GM19351 (cell line): ENCODE measurements around the gene REL.
A peak's percentile ranks its signal among the peaks of the same experiment; 100 is the strongest.
"Not testable (repeated sequence)": the region's sequence is repeated elsewhere in the genome, so short reads cannot be mapped to it uniquely, and the experiment has no call there.

Source experiments
- ATAC-seq: cut with Tn5 transposase; IDR thresholded peaks from one replicate; pipeline ENCODE4 v1.9.1; 2021; ENCODE audit warnings: mild to moderate bottlenecking, moderate library complexity; ENCODE audit not compliant: unreplicated experiment

Gene REL

DNA sequence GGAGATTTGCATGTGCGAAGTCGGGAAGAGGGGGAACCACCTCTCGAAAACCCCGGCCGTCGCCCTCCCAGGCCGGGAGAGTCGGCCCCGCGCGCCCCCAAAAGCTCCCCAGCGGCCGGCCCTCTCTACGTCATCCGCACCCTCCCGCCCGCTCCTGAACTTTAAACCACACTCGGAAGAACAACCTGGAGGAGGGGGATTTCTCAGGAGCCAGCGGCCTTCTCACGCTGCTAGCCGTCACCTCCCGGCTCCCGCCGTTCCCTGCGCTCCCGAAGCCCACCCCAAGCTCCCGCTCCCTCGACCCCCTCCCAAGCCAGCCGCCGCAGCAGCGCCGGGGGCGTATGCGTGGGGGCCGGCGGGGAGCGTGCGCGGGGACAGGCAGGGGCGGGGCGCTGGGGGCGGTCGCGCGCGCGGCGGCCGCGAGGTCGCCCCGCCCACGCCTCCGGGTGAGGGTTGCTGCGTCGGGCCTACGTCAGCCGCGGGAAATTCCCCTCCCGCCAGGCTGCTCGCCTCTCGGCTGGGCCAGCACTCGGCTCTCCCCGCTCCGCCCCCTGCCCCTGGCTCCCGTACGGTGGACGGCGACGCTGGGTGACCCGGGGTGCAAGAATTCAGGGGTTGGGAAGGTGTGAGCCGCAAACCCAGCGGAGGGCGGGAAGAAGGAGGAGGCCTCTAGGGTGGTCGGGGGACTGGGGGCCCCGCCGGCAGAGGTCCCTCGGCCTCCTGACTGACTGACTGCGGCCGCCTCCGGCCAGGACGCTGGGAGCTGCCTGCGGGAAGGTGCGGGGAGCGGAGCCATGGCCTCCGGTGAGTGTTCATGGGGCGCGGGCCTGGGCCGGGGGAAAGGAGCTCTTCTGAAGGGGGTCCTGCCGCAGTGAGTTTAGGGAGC lies at the start of gene REL:
TSS of gene REL (plus strand) at position 528 of the 886 bp plus-strand sequence. CDS start at position 795, 267 bp downstream.
- peak; percentile 71 for ATAC-seq

DNA sequence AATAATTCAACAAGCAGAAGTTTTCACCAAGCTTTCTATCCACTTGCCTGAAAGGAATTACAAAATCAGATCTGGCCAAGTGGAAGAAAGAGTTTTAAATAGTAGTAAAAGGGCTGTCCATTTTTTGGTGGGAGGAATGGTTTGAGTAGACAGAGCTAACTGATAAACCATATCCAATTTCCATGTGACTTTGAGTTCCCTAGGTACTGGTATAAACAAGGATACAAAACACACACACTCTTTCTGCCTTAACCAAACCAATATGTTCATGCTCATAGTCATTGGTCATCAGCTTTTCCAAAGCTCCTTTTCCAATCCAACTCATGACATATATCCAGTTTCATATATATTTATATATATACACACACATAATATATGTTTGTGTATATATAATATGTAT lies 49.5 kb upstream of the REL start:
- ATAC-seq = no peak

DNA sequence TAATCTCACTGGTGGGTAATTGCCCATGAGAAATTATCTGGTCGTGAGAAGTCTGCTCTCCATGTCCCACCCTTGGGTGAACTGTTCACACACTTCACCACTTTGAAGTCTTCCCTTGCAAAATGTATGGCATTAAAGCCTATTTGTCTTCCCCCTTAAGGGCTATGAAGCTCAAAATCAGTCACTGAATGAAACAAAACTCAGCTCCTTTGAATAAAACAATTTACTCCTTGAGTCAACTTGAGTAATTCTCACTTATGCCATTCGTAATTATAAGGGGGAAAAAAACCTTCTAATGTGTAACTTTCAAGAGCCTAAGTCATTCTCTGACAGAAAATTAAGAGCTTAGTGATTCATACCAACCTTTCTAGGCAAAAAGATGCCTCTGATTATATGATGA lies 48.8 kb upstream of the REL start:
- no peak for ATAC-seq

DNA sequence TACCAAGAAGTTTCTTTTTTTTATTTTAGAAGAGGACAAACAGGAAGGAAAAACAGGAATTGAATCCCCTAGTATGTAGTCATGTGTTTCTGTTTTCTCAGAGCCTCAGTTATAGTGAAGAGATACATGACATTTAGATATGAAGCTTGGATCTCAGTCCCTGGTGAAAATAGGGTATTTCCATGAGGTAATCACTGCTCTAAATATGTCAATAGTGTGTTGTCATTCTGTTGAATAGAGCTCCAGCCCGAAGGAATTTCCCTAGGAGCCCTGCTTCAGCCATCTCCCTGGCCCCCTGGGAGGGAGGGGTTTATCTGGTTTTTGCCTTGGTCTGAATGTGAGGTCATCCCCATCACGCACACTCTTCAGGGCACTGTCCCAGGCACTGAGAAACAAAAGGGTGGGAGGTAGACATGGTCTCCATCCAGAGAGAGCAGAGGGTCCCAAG lies 47.1 kb upstream of the REL start:
- ATAC-seq = peak; percentile 49

DNA sequence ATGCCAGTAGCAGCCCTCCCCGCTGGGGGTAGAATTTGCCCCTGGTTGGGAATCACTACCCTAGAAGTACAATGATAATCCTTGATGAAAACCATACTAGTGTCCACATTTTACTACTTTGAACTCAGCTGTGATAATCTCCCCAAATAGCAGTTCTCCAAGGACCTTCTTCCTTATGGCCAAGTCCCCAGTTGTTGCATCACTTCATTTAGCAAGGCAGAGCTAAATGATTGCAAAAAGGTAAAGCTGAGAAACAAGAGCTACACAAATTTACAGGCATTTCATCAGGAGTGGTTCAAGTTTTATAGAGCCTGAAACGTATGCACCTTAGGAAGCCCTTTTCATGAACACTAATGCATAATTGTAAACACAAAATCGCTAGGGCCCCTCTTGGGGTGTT lies 44.9 kb upstream of the REL start:
- no peak for ATAC-seq

DNA sequence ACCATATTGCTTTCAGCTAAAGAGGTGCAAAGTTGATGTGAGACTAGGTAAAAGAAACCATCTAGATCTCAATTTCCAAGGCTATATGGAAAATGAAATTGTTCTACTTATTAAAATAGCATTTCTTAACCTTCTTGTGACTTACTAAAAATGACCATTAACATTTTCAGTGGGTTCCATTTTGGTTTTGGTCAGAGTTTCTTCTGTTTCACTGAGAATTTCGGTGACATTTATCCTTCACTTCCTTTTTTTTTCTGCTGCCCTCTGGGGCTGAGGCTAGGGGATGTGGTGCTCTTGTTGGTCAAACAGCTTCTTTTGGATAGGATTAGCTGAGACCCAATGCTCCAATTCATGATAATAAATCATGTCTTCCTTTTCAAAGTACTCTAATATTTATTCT lies 44.3 kb upstream of the REL start:
- no peak for ATAC-seq

DNA sequence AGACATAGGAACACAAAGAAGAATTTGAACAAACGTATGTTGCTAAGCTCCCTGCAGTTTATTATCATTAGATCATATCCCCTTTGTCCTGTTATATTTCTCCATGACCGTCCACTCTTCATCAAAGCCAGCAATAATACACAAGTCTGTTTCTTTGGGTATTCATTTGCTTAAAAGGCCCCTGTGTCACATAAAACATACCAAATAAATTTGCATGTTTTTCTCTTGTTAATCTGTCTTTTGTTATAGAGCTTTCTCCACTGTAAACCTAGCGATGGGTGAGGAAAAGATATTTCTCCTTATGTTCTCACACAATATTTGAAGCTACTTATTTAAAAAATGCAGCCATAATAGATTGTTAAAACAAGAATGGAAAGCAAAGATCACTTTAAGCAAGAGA lies 42.9 kb upstream of the REL start:
- ATAC-seq = no peak

DNA sequence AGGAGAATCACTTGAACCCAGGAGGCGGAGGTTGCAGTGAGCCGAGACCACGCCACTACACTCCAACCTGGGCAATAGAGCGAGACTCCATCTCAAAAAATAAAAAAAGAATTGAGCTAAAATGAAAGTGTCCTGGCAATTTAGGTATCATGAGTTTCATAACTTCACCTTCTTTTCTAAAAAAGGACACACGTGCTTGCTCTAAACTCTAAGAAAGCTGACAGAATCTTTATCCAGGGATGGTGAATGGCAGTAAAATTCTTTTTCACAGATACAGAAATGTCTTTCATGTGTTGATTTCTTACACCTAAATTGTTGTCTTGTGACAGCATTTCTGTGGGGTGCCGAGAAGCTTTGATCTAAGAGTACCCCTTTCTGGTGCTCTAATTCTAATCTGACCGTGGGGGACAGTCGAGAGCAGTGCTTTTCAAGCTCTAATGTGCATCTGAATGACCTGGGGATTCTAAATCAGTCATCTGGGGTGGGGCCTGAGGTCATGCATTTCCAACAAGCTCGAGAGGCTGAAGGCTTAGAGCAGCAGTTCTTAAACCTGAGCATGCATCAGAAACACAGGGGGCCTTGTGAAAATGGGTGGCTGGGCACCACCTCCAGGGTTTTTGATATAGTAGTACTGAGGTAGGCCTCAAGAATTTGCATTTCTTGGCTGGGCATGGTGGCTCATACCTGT lies 42.1 kb upstream of the REL start:
- peak; percentile 66 for ATAC-seq

DNA sequence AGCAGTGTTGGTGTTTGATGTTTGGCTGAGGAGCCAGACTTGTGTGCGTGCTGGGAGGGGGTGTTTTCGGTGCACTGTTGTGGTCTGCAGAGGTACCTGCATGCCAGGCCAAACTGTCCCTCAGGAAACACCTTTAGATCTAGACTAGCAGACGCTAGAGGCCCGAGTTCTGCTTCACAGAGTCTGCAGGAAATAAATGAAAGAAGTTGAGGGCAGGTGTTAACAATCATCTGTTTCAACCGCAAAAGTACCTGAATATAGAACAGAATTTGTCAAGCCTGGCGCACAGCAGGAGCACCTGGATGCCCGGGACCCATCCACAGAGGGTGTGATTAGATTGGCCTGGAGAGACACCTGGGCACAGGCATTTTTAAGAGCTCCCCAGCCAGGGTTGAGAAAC lies 40.5 kb upstream of the REL start:
- peak; percentile 52 for ATAC-seq

DNA sequence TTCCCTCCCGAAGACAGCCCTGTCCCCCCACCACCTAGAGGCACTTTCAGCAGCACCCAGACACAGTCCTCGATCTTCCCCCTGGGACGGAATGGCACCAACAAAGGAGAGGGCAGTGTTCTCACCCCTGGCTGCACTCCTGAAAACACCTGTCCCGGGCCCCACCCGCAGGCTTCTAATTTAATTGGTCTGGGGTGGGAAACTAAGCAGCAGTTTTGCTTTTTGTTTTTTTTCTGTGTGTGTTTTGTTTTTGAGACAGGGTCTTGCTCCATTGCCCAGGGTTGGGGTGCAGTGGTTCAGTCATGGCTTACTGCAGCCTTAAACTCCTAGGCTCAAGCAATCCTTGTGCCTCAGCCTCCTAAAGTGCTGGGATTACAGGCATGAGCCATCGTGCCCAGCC lies 38.4 kb upstream of the REL start:
- ATAC-seq = no peak

DNA sequence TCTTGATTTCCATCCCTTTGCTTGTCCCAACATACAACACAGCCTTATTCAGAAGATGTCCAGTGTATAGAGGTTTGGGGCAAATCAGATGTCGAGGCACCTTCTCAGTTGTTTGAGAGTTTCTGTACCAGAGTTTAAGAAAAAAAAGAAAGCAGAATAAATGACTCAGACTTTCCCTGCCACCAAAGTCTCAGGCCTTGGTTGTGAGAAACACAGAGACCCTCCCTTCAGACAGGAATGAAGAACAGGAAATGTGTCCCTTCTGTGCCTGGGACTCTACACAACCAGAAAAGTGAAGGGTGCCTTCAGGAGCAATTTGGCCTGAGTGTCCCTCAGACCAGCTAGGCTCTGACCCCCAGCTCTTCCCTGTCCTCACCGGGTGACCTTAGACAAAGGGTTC lies 37.3 kb upstream of the REL start:
- ATAC-seq = no peak

DNA sequence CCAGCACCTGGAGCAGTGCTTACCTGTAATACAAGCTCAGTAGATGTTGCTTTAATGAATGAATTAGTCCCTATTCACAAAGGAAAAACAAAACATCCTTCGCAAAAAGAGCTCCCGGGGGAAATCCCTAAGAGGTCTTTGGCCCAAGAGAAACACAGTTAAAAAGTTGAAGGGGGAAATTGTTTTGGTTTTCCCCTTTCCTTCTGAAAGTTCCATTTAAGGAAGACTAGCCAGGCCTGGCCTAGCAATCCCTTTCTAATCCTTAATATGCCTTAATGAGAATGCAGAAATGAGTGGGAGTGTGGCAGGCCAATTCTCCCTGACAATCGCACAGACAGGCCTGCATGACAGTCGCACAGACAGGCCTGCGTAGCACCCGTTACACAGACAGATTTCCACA lies 33.5 kb upstream of the REL start:
- ATAC-seq = no peak

DNA sequence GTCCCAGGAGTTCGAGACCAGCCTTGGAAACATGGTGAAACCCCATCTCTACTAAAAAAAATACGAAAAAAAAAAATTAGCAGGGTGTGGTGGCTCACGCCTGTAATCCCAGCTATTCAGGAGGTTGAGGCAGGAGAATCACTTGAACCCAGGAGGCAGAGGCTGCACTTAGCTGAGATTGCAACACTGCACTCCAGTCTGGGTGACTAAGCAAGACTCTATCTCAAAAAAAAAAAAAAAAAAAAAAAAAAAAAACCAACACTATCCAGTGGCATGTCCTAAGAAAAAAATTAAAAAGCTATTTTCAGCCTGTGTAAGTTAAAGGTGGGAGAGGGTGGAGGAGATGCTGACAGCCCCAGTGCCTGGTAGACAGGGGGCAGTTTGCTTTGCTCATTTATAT lies 32.2 kb upstream of the REL start:
- ATAC-seq = no peak

DNA sequence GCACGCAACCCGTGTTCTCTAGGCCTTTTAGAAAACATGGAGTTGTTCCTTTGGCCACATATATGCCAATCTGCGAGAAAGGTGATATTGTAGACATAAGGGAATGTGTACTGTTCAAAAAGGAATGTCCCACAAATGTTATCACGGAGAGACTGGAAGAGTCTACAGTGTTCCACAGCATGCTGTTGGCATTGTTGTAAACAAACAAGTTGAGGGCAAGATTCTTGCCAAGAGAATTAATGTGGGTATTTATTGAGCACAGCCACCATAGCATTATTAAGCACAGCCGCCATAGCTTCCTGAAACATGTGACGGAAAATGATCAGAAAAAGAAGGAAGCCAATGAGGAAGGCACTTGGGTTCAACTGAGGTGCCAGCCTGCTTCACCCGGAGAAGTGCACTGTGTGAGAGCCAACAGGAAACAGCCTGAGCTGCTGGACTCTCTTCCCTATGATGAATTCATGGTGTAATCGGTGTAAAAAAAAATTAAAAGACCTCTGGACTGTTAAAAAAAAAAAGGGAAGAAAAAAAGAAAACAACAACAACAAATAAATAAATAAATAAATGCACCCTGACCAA lies 29.0 kb upstream of the REL start:
- no peak for ATAC-seq

DNA sequence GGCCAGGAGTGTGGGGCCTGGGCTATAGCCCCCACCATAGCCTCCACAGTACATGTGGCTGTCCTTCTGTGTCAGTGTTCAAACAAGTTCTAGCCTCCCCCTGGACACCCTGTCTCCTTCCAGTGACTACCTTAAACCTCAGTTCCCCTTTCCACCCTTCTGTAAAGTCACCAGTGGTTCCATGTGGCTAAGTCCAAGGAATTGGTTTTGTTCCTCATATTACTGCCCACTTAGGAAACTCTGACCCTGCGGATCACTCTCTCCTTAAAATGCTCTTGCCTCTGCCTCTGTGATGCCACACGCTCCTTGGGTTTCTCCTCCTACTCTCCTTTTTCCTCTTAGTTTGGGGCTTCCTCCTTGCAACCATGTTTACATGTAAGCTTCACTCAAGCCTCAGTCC lies 27.8 kb upstream of the REL start:
- ATAC-seq = no peak

DNA sequence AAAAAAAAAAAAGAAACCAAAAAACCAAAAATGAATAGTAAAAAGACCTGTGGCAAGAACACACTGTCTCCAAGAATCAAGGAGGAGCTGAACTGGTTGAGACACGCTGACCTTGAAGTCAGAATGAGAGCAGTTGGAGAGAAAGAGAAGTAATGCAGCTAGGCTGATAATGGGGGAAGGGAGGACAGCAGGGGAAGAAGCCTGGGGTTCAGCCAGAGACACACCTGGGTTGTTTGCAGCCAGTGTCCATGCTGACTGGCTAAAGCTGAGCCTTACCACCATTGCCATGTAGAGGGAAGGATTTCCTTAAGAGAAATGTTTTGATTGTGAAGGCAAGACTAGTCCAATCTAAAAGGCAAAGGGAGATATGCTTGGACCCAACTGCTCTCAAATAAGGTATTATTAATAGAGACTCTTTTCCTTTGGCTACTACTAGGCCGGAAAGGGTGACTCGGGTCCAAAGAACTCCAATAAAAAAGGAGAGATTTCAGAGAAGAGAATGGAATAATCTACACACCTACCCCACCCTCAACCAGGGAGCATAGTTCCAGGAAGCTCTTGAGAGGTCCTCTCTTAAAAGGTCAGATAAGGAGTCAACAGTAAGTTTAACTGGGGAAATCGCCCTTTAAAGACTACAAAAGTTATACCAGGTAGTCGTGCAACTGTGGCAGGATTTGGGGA lies 25.2 kb upstream of the REL start:
- no peak for ATAC-seq

DNA sequence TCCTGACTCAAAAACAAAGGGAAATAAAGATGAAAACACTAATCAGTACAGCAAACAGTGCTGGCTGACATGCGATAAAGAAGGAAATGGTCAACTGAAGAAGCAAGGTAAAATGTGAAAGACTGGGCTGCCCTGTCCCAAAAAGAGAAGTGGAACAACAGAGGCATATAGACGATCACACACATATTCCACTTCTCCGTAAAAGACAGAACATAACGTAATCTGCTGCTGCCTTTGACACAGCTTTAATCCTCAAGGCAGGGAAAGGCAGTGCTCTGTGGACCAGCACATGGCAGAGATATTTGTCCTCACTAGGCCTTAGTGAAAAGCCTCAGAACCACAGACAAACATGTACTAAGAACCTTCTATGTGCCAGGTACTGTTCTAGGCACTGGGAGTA lies 24.3 kb upstream of the REL start:
- ATAC-seq = no peak

DNA sequence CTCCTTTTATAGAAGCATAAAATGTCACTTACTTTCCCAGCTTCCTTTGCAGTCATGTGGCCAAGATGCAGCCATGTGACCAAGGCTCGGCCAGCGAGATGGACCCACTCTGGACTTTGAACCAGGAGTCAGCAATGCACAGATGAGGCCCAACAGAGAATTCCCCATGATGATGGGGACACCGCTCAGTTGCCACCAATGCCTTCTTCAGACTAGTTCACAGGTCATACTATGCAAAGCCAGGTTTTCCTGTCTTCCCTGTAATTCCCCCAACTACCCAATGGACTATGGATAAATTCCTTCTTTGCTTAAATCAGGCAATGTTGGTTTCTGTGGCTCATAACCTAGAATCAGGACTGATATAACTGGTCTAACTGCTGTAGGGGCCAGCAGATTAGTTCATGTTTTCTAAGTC lies 22.5 kb upstream of the REL start:
- ATAC-seq = no peak

DNA sequence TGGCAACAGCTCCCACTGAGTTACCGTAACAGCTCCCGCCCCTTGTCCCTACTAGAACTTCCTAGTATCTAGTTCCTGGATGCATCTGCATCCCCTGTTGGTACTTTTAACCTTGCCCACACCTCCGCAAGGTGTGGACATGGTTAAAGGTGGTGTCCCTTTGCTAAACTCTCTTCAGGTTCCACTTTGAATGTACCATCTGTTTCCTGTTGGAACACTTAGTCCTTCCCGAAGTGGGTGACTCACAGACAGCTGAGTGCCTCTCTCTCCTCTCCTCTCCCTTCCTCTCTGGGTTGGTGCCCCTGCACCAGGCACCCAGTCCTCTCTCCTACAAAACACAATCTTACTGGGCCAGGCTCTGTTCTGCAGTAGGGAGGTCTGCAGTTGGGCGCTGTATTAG lies 19.6 kb upstream of the REL start:
- no peak for ATAC-seq

DNA sequence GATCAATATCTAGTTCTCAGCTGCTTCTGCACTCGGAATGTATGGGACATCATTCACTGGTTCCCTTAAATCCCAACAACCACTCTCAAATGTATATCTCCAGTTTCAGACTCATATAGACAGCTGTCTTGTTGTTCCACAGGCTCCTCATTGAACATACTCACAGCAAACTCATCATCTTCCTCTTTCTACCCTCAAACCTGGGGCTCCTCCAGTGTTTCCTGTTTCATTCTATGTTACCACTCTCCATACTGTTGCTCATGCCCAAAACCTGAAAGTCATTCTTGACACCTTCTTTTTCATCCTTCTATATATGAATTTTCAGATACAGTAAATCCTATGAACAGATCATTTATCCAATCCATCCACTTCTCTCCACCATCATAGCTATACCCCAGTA lies 18.7 kb upstream of the REL start:
- ATAC-seq = no peak

DNA sequence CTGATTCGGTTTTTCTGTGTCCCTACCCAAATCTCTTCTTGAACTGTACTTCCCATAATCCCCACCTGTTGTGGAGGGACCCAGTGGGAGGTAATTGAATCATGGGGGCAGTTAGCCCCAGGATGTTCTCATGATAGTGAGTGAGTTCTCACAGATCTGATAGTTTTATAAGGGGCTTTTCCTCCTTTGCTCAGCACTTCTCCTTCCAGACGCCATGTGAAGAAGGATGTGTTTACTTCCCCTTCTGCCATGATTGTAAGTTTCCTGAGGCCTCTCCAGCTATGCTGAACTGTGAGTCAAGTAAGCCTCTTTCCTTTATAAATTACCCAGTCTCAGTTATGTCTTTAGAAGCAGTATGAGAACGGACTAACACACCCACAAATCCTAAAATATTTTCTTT lies 16.0 kb upstream of the REL start:
- not testable (repeated sequence) for ATAC-seq
